HepG2 (cell line): ENCODE results near the gene TCF25. TPM values are rescaled to one million over a fixed set of nuclear protein-coding genes. Genes with fewer than 3 reads are reported as not detected.

Experiments
- BHLHE40 ChIP-seq: IDR thresholded peaks from 2 replicates; pipeline ENCODE4 v1.6.1; 2011; ENCODE audit warnings: low read length, improper control_type of control experiment
- DBP ChIP-seq: sonication (generic); formaldehyde crosslinking; IDR thresholded peaks from 2 replicates; pipeline ENCODE4 v1.4.0; 2020; ENCODE audit warnings: missing genetic modification reagents; ENCODE audit errors: not compliant biosample characterization
- GATAD2A ChIP-seq: IDR thresholded peaks from 2 replicates; pipeline ENCODE4 v1.6.1; 2016
- GMEB2 ChIP-seq: IDR thresholded peaks from 2 replicates; pipeline ENCODE4 v1.6.1; 2016; ENCODE audit warnings: missing biosample characterization, missing genetic modification reagents, low read depth
- HINFP ChIP-seq: sonication (generic); formaldehyde crosslinking; IDR thresholded peaks from 2 replicates; pipeline ENCODE4 v1.4.0; 2020; ENCODE audit warnings: low read depth, mild to moderate bottlenecking, missing genetic modification reagents
- IRF2 ChIP-seq: IDR thresholded peaks from 2 replicates; pipeline ENCODE4 v1.6.1; 2018; ENCODE audit warnings: missing genetic modification reagents, missing compliant biosample characterization
- KAT8 ChIP-seq: IDR thresholded peaks from 2 replicates; pipeline ENCODE4 v1.6.1; 2016; ENCODE audit warnings: missing genetic modification reagents, missing compliant biosample characterization
- MLX ChIP-seq: IDR thresholded peaks from 2 replicates; pipeline ENCODE4 v1.6.1; 2016
- MZF1 ChIP-seq: sonication (generic); formaldehyde crosslinking; IDR thresholded peaks from 2 replicates; pipeline ENCODE4 v1.8.1; 2023; ENCODE audit warnings: mild to moderate bottlenecking, missing genetic modification reagents, borderline replicate concordance
- SKI ChIP-seq: fragments of 450-650 bp; IDR thresholded peaks from one replicate; pipeline ENCODE4 v1.6.1; 2018; ENCODE audit warnings: mild to moderate bottlenecking; ENCODE audit not compliant: partially characterized antibody
- SNAPC2 ChIP-seq: sonication (generic); formaldehyde crosslinking; IDR thresholded peaks from 2 replicates; pipeline ENCODE4 v1.8.1; 2022; ENCODE audit warnings: mild to moderate bottlenecking, missing genetic modification reagents
- TBX2 ChIP-seq: sonication (generic); formaldehyde crosslinking; IDR thresholded peaks from 2 replicates; pipeline ENCODE4 v1.5.0; 2020; ENCODE audit warnings: missing genetic modification reagents, mild to moderate bottlenecking, borderline replicate concordance
- UBTF ChIP-seq: sonication (generic); formaldehyde crosslinking; IDR thresholded peaks from 2 replicates; pipeline ENCODE4 v1.4.0; 2020; ENCODE audit warnings: mild to moderate bottlenecking, missing genetic modification reagents
- ZFY ChIP-seq: sonication (generic); formaldehyde crosslinking; IDR thresholded peaks from 2 replicates; pipeline ENCODE4 v1.4.0; 2020; ENCODE audit warnings: missing genetic modification reagents
- ZNF224 ChIP-seq: sonication (generic); formaldehyde crosslinking; IDR thresholded peaks from 2 replicates; pipeline ENCODE4 v1.5.0; 2020; ENCODE audit warnings: mild to moderate bottlenecking, missing genetic modification reagents
- ZNF501 ChIP-seq: sonication (generic); formaldehyde crosslinking; IDR thresholded peaks from 2 replicates; pipeline ENCODE4 v1.5.1; 2020; ENCODE audit warnings: mild to moderate bottlenecking, moderate library complexity, missing genetic modification reagents
- ZNF7 ChIP-seq: IDR thresholded peaks from 2 replicates; pipeline ENCODE4 v1.6.1; 2016; ENCODE audit warnings: missing biosample characterization, missing genetic modification reagents
- ZNF850 ChIP-seq: sonication (generic); formaldehyde crosslinking; conservative IDR thresholded peaks from 2 replicates; pipeline ENCODE4 v1.9.0; 2021; ENCODE audit warnings: mild to moderate bottlenecking, missing genetic modification reagents
- polyA plus RNA-seq, 8 experiments: library from polyadenylated mRNA; depleted of rRNA in 3 of 8; stranded (reverse) in 7 of 8; unstranded in 1 of 8; fragments of >200 nt; fragmentation: Illumina TruSeq in 4 of 8; extraction: Trizol in 4 of 8; gene quantifications; 2 replicates each; pipeline versions ENCODE4 v1.2.1 to v1.2.3, GENCODE V29; 2011 to 2016; ENCODE audit warnings: low read depth in 4 of 8, missing spikeins in 1 of 8, mixed read lengths in 1 of 8; ENCODE audit not compliant: insufficient read depth in 1 of 8
- total RNA-seq, 5 experiments: library from RNA; depleted of rRNA; stranded (reverse); fragments of >200 nt; fragmentation: Illumina TruSeq; extraction: Trizol; gene quantifications; 2 replicates each; pipeline ENCODE4 v1.2.3, GENCODE V29; 2016; ENCODE audit warnings: low read depth in 1 of 5
- TF ChIP-seq, protein P1 (sequence below): sonication (generic); formaldehyde crosslinking; IDR thresholded peaks from 2 replicates; pipeline ENCODE4 v1.4.0; 2020; ENCODE audit warnings: missing genetic modification reagents

Gene TCF25
- total and polyA plus RNA-seq, 2 of the 13 experiments (the other 11 are each of a cell fraction or from before 2014, with no cell fraction given) = 138 to 206 TPM

DNA sequence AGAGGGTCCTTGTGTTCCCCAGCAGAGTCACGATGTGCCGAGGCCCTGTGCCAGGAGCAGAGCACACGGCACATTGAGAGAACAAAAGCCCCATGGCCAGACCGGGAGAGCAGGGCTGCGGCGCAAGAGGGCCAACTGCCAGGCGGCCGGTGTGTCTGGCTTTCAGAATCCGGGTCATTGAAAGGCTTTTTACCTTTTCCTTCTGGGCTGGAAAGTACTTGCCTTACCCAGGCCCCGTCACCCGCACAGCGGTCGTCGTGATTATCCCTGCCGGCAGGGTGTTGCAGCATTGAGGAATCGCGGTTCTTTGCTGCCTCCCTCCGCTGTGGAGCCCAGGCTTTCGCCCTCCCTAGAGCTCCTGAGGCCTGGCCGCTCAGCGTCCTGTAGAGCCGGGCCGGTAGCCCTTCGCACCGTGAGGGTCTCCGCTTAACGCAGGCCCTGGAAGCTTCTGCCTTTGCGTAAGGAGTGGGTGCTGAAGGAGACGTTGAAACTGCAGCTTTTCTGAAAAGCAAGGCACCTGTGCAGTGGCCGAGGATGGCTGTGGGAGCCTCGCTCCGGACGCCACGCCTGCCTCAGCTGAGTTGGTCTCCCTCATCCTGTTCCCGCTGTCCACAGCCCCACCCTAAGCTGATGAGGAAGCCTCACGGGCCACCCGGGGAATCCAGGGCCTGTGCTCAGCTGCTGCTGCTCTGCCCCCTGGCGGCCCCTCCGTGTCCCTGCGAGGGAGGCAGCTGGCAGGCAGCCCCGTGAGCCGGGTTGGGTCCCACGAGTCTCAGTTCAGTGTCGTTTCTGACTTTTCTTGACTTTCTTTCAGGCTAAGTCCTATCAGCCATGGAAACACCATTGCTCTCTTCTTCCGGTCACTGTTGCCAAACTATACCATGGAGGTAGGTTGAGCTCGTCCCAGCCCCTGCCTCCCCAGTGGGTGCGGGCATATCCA lies 36.7 kb downstream of the TCF25 start (continued):
- TF ChIP-seq MLX (CRISPR knock-in tag) (no peak), GMEB2 (CRISPR knock-in tag) (no peak), GATAD2A (peak; percentile 52; the same call in 1 of the 2 replicates), TBX2 (peak; percentile 39; the same call in 1 of the 2 replicates), UBTF (CRISPR knock-in tag) (peak; percentile 51; the same call in 1 of the 2 replicates), SNAPC2 (no peak), BHLHE40 (peak; percentile 61), SKI (no peak), DBP (no peak), ZNF224 (CRISPR knock-in tag) (no peak), MZF1 (CRISPR knock-in tag) (0 out of 2 replicates have a peak, but pooled peaks have one; percentile 49), ZNF850 (CRISPR knock-in tag) (no peak), ZNF7 (CRISPR knock-in tag) (peak; percentile 3; the same call in 1 of the 2 replicates), HINFP (CRISPR knock-in tag) (0 out of 2 replicates have a peak, but pooled peaks have one; percentile 62), ZFY (CRISPR knock-in tag) (peak; percentile 42; the same call in 1 of the 2 replicates), ZNF501 (CRISPR knock-in tag) (peak; percentile 69; the same call in 1 of the 2 replicates), KAT8 (CRISPR knock-in tag) (0 out of 2 replicates have a peak, but pooled peaks have one; percentile 31), IRF2 (CRISPR knock-in tag) (0 out of 2 replicates have a peak, but pooled peaks have one; percentile 34)
- TF ChIP-seq, protein P1, sequence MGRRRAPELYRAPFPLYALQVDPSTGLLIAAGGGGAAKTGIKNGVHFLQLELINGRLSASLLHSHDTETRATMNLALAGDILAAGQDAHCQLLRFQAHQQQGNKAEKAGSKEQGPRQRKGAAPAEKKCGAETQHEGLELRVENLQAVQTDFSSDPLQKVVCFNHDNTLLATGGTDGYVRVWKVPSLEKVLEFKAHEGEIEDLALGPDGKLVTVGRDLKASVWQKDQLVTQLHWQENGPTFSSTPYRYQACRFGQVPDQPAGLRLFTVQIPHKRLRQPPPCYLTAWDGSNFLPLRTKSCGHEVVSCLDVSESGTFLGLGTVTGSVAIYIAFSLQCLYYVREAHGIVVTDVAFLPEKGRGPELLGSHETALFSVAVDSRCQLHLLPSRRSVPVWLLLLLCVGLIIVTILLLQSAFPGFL (CRISPR knock-in tag) = no peak
